ENCODE data around the gene FAM47E. TPM values are rescaled to one million over a fixed set of nuclear protein-coding genes. Genes with fewer than 3 reads are reported as not detected.

The FAM47E gene
- total and polyA plus RNA-seq, 9 of the 15 experiments (the other 6 are each of a cell fraction or from before 2014, with no cell fraction given) = 3.7 to 15.6 (median 6.4) TPM

- POLR2A ChIA-PET = interaction anchor here (0.7 kb wide), 1 partner anchor 140 kb away, joined by 3 read pairs; no protein-coding TSS in a partner anchor
- no TSS peak for BruUV-seq (replicated peaks)
- WGBS (ENCODE audit: insufficient coverage, low coverage, missing lambda C conversion rate) = 8% methylated on average over 6 of the region's 6 CpGs
- TF ChIP-seq MEIS2 (IDR thresholded peaks at IDR 0.05; ENCODE audit: partially characterized antibody) (peak; percentile 8), CUX1 (CRISPR knock-in tag; IDR thresholded peaks at IDR 0.05) (no peak), ZNF384 (IDR thresholded peaks at IDR 0.05; ENCODE audit: low read depth, low read length) (no peak), SMARCA4 (IDR thresholded peaks at IDR 0.05) (peak; percentile 14; the same call in 1 of the 2 replicates), PML (IDR thresholded peaks at IDR 0.05; ENCODE audit: low read length) (peak; percentile 38; the same call in 1 of the 2 replicates), TBP (optimal IDR thresholded peaks at IDR 0.05; ENCODE audit: low read depth, low read length) (peak; percentile 19), ZNF436 (CRISPR knock-in tag; IDR thresholded peaks at IDR 0.05) (no peak), POLR2AphosphoS5 (IDR thresholded peaks at IDR 0.05; ENCODE audit: control insufficient read depth, insufficient read depth, low read depth, low read length) (0 out of 2 replicates have a peak, but pooled peaks have one; percentile 18), SRSF3 (IDR thresholded peaks at IDR 0.05; ENCODE audit: insufficient read depth, low read length) (no peak), SNRNP70 (optimal IDR thresholded peaks at IDR 0.05; ENCODE audit: low read depth, low read length) (no peak), TRIM25 (IDR thresholded peaks at IDR 0.05; ENCODE audit: borderline replicate concordance) (no peak), ARHGAP35 (IDR thresholded peaks at IDR 0.05; ENCODE audit: partially characterized antibody) (no peak), RAD51 (IDR thresholded peaks at IDR 0.05; ENCODE audit: borderline replicate concordance, low read depth) (no peak), HNRNPUL1 (IDR thresholded peaks at IDR 0.05; ENCODE audit: low read length) (no peak)
- TF ChIP-seq, protein P1, sequence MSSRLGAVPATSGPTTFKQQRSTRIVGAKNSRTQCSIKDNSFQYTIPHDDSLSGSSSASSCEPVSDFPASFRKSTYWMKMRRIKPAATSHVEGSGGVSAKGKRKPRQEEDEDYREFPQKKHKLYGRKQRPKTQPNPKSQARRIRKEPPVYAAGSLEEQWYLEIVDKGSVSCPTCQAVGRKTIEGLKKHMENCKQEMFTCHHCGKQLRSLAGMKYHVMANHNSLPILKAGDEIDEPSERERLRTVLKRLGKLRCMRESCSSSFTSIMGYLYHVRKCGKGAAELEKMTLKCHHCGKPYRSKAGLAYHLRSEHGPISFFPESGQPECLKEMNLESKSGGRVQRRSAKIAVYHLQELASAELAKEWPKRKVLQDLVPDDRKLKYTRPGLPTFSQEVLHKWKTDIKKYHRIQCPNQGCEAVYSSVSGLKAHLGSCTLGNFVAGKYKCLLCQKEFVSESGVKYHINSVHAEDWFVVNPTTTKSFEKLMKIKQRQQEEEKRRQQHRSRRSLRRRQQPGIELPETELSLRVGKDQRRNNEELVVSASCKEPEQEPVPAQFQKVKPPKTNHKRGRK (tag; IDR thresholded peaks at IDR 0.05) = no peak
Measured at GRCh38 chr4:76256032-76256431, 4.5 kb downstream of the FAM47E start.

More at GRCh38 chr4:76256032-76256431, 4.5 kb downstream of the FAM47E start:
- H3K9me3 ChIP-seq (replicated peaks; ENCODE audit: control insufficient read depth, insufficient read depth, low read depth, low read length) = no peaks in the 10 kb centered on the region
- no peaks in the 10 kb centered on the region for H3K27me3 ChIP-seq (ENCODE audit: control insufficient read depth in 2 of 2, insufficient read depth in 2 of 2, low read length in 2 of 2)
- CTCF ChIA-PET (ENCODE audit: low intra/inter-chr PET ratio) = no interaction called here
- H4K20me1 ChIP-seq (replicated peaks; ENCODE audit: control insufficient read depth, insufficient read depth, low read length) = no peaks in the 10 kb centered on the region
- intact Hi-C loops (cut with micrococcal nuclease) = loop anchor here (10.0 kb wide), 1 partner anchor 119 kb away; no protein-coding TSS in a partner anchor
- FAIRE-seq (peak; percentile 88), ATAC-seq (peak; percentile 86), DNase-seq (ENCODE audit: extremely low read depth in 1 of 4, low spot score in 3 of 4) (peak; percentile 45 to 79 (median 62))
- peak overlapping the region; percentile 28 for H3K4me3 ChIP-seq
- peak overlapping the region; percentile 18 to 81; a peak in 2 of 4 replicates for H3K9ac ChIP-seq (ENCODE audit: insufficient read depth in 1 of 2, low read depth in 2 of 2, low read length in 2 of 2)
- H3K36me3 ChIP-seq (ENCODE audit: control insufficient read depth, insufficient read depth, low read length) = no peaks in the 10 kb centered on the region
- H3K4me2 ChIP-seq (ENCODE audit: insufficient read depth, low read length) = peak overlapping the region; percentile 65
- H3K79me2 ChIP-seq (ENCODE audit: control insufficient read depth, insufficient read depth, low read length) = no peaks in the 10 kb centered on the region
- H3K4me1 ChIP-seq (replicated peaks in 1 of 2; ENCODE audit: control insufficient read depth in 2 of 2, insufficient read depth in 2 of 2, low read length in 2 of 2) = peaks cover 8 to 18% of the 10 kb centered on the region in 2 experiments; a peak in 4 of 5 replicates
- in situ Hi-C loops (cut with MboI) = no loop called here
- peak overlapping the region; percentile 83 for H2AFZ ChIP-seq (ENCODE audit: low read depth, low read length)
- no peaks in the 10 kb centered on the region for H3K9me1 ChIP-seq (ENCODE audit: control insufficient read depth, insufficient read depth, low read length)
- peak overlapping the region; percentile 68; the same call in 2 of the 3 replicates for H3K27ac ChIP-seq (ENCODE audit: extremely low read depth, low read depth, low read length)
